Spleen (tissue), 11 donors: ENCODE measurements around the gene RAP1GAP. TPM values are rescaled to one million over a fixed set of nuclear protein-coding genes. Genes with fewer than 3 reads are reported as not detected.

Experiments
- DNase-seq: peaks from one replicate; pipeline ENCODE4 v3.0.0-alpha.2; 2020
- H3K27ac ChIP-seq, 8 donors: fragments of 200-600 bp; sonication (generic) in 7 of 8; 1 replicate in 4 of 8; 2 replicates in 4 of 8; pipeline versions ENCODE4 v1.5.0 to v1.8.0; 2016 to 2021; ENCODE audit warnings: inconsistent platforms in 4 of 8, mild to moderate bottlenecking in 4 of 8, moderate library complexity in 1 of 8
- H3K27me3 ChIP-seq, 7 donors: fragments of 200-600 bp; sonication (generic) in 6 of 7; replicated peaks in 1 of 7; 1 replicate in 4 of 7; 2 replicates in 3 of 7; pipeline versions ENCODE4 v1.5.0 to v1.8.0; 2016 to 2021; ENCODE audit warnings: inconsistent platforms in 3 of 7, mild to moderate bottlenecking in 1 of 7
- H3K36me3 ChIP-seq, 6 donors: fragments of 200-600 bp; sonication (generic) in 5 of 6; 1 replicate in 4 of 6; 2 replicates in 2 of 6; pipeline versions ENCODE4 v1.5.0 to v1.8.0; 2016 to 2021; ENCODE audit warnings: inconsistent platforms in 2 of 6
- H3K4me1 ChIP-seq, 6 donors: fragments of 200-600 bp; sonication (generic) in 5 of 6; 1 replicate in 3 of 6; 2 replicates in 3 of 6; pipeline versions ENCODE4 v1.5.0 to v1.8.0; 2016 to 2021; ENCODE audit warnings: inconsistent platforms in 3 of 6
- H3K4me3 ChIP-seq, 8 donors: fragments of 200-600 bp; sonication (generic) in 7 of 8; 1 replicate in 4 of 8; 2 replicates in 4 of 8; pipeline versions ENCODE4 v1.5.0 to v1.8.0; 2016 to 2021; ENCODE audit warnings: inconsistent platforms in 4 of 8, mild to moderate bottlenecking in 4 of 8, moderate library complexity in 2 of 8
- H3K9me3 ChIP-seq, 8 donors: fragments of 200-600 bp; sonication (generic) in 7 of 8; 1 replicate in 4 of 8; 2 replicates in 4 of 8; pipeline versions ENCODE4 v1.5.0 to v1.8.0; 2016 to 2021; ENCODE audit warnings: inconsistent platforms in 4 of 8
- POLR2A ChIP-seq, 3 donors: fragments of 450-650 bp; IDR thresholded peaks; one replicate each; pipeline ENCODE4 v1.5.1; 2017; ENCODE audit warnings: antibody characterized with exemption in 3 of 3, mild to moderate bottlenecking in 1 of 3
- POLR2AphosphoS5 ChIP-seq, 3 donors: sonication (generic); formaldehyde crosslinking; IDR thresholded peaks; one replicate each; pipeline ENCODE4 v1.5.1; 2017; ENCODE audit warnings: antibody characterized with exemption in 3 of 3
- WGBS, 5 donors: extraction: QIAGEN DNeasy Blood & Tissue Kit in 3 of 5; methylation state at CpG; one replicate each; pipeline versions ENCODE4 v1.1.5 to v1.1.7; 2013 to 2018; 5-methylcytosine and 5-hydroxymethylcytosine counted together
- intact Hi-C: fragments of 100-400 bp; cut with DNase I; formaldehyde crosslinking; loops from one replicate; pipeline ENCODE4 v1.15.0; 2023; ENCODE audit warnings: low total_unique reads
- polyA plus RNA-seq, 3 donors: library from polyadenylated mRNA; stranded (reverse); fragments of 200-250 nt; gene quantifications; one replicate each; pipeline ENCODE4 v1.2.1, GENCODE V29; 2013
- total RNA-seq, 7 donors: library from RNA; depleted of rRNA in 3 of 7; stranded (reverse); fragments of >200 nt in 3 of 7; fragmentation: NEBNext Ultra II Directional in 4 of 7; extraction: Animal tissue kit (Norgen Biotek cat#: 25700) in 4 of 7; gene quantifications; one replicate each; pipeline versions ENCODE4 v1.1.0 to v1.2.1, GENCODE V29; 2016 to 2021
- TF ChIP-seq, protein P1 (sequence below), 11 experiments: fragments of 200-600 bp in 7 of 11; fragments of 450-650 bp in 4 of 11; sonication (generic) in 4 of 11; IDR thresholded peaks in 8 of 11; conservative IDR thresholded peaks in 3 of 11; 1 replicate in 7 of 11; 2 replicates in 4 of 11; pipeline versions ENCODE4 v1.4.0 to v1.8.0; 2016 to 2021; ENCODE audit warnings: antibody characterized with exemption in 11 of 11, inconsistent platforms in 4 of 11, mild to moderate bottlenecking in 1 of 11
- donor health status: healthy with polysubstance abuse.
- donor health status: DM: no; HTN: no; CAD: no; lungs with moderate emphysema.
- donor health status: DM: no; HTN: no; CAD: no.
- donor health status: Bipolar disorder and iron deficiency.
- donor health status: healthy.
- donor health status: DM: no; HTN: no; CAD: no.
- donor health status: DM: yes; HTN: yes; CAD: no.

The RAP1GAP gene
- total and polyA plus RNA-seq, 10 donors = 0.30 to 12.1 (median 0.86) TPM

DNA sequence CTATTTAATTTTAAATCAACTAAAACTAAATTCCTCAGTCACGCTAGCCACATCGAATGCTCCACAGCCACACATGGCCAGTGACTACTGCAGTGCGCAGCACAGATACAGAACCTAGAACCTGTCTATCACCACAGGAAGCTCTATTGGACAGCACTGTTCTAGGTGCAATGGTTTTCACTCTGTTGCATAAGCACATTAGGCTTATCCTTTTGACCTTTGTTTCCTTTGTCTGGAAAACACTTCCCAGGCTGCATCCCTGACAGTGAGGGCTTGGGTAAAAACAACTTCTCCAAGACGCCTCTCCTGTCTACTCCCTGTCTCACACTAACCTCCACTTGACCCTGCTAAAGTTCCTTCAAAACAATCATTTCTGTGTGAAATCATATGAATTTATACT lies 33.6 kb upstream of the RAP1GAP start:
- H3K36me3 ChIP-seq = peaks cover 0 to 98% (median 71%) of the 10 kb centered on the region in 6 donors
- intact Hi-C loops = no loop called here
- H3K9me3 ChIP-seq = no peaks in the 10 kb centered on the region
- whole genome bisulfite sequencing, 5 donors = 89 to 98% (median 95%) methylated on average over 4 of the region's 4 CpGs
- H3K4me1 ChIP-seq = peaks cover 0 to 36% (median 6%) of the 10 kb centered on the region in 6 donors
- H3K27ac ChIP-seq = no peak overlapping the region
- no peak overlapping the region for H3K4me3 ChIP-seq
- DNase-seq = no peak
- TF ChIP-seq, protein P1, sequence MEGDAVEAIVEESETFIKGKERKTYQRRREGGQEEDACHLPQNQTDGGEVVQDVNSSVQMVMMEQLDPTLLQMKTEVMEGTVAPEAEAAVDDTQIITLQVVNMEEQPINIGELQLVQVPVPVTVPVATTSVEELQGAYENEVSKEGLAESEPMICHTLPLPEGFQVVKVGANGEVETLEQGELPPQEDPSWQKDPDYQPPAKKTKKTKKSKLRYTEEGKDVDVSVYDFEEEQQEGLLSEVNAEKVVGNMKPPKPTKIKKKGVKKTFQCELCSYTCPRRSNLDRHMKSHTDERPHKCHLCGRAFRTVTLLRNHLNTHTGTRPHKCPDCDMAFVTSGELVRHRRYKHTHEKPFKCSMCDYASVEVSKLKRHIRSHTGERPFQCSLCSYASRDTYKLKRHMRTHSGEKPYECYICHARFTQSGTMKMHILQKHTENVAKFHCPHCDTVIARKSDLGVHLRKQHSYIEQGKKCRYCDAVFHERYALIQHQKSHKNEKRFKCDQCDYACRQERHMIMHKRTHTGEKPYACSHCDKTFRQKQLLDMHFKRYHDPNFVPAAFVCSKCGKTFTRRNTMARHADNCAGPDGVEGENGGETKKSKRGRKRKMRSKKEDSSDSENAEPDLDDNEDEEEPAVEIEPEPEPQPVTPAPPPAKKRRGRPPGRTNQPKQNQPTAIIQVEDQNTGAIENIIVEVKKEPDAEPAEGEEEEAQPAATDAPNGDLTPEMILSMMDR (IDR thresholded peaks at IDR 0.05 in 8 of 11, conservative IDR thresholded peaks at IDR 0.05 in 3 of 11) = no peak
- TF ChIP-seq POLR2A (IDR thresholded peaks at IDR 0.05) (no peak), POLR2AphosphoS5 (IDR thresholded peaks at IDR 0.05) (no peak)
- H3K27me3 ChIP-seq = no peaks in the 10 kb centered on the region

DNA sequence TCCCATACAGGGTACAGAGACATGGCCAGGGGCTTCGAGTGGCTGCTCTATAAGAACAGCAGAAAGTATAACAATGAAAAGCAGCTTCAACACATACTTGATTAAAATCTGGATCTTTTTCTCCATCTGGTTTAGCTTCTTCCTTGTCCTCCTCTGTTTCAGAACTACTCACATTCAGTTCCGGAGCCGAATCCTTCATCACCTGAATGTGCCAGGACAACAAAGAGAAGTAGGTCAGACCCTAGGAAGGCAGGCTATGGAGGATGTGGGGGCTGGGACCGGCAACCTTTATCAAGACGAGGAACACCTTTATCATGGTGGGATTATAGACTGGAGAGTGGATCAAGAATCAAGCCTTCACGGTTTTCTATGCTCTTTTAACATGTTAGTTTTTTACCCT lies 32.2 kb upstream of the RAP1GAP start:
- H3K36me3 ChIP-seq = peaks cover 0 to 100% (median 74%) of the 10 kb centered on the region in 6 donors
- H3K4me3 ChIP-seq = no peak overlapping the region
- peaks cover 0 to 26% (median under 1%) of the 10 kb centered on the region in 6 donors for H3K4me1 ChIP-seq
- 92 to 98% (median 94%) methylated on average over 6 of the region's 6 CpGs for WGBS, 5 donors
- no peak for TF ChIP-seq POLR2AphosphoS5 (IDR thresholded peaks at IDR 0.05)
- TF ChIP-seq POLR2A (IDR thresholded peaks at IDR 0.05) = no peak
- TF ChIP-seq, protein P1 (IDR thresholded peaks at IDR 0.05 in 8 of 11, conservative IDR thresholded peaks at IDR 0.05 in 3 of 11) = no peak
- intact Hi-C loops = no loop called here
- no peaks in the 10 kb centered on the region for H3K27me3 ChIP-seq
- H3K27ac ChIP-seq = no peak overlapping the region
- DNase-seq = no peak
- no peaks in the 10 kb centered on the region for H3K9me3 ChIP-seq

DNA sequence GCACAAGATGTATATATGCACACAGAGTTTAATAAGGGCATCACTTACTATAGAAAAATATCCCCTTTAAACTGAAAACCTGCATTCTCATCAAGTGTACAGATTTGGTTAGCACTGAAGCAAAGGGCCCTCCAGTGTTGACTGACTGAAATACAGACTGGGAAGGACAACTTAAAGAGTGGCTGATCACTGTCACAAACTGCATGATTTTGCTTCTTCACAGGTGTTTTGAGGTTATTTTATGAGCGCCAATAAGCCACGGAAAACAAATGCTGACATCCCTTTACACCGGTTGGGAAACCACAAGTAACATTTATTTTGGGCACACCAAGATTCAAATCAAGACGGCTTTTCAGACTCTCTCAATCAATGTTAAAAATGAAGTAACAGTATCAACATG lies 30.9 kb upstream of the RAP1GAP start:
- Histone ChIP-seq H3K27ac (no peak overlapping the region), H3K4me1 (peaks cover 0 to 20% (median 0%) of the 10 kb centered on the region in 6 donors), H3K27me3 (no peaks in the 10 kb centered on the region), H3K9me3 (no peaks in the 10 kb centered on the region), H3K4me3 (no peak overlapping the region), H3K36me3 (peaks cover 0 to 100% (median 72%) of the 10 kb centered on the region in 6 donors)
- intact Hi-C loops = no loop called here
- 47 to 66% (median 54%) methylated on average over 4 of the region's 4 CpGs for WGBS, 5 donors
- TF ChIP-seq, protein P1 (IDR thresholded peaks at IDR 0.05 in 8 of 11, conservative IDR thresholded peaks at IDR 0.05 in 3 of 11) = no peak
- TF ChIP-seq POLR2A (IDR thresholded peaks at IDR 0.05) (no peak), POLR2AphosphoS5 (IDR thresholded peaks at IDR 0.05) (no peak)
- DNase-seq = no peak

DNA sequence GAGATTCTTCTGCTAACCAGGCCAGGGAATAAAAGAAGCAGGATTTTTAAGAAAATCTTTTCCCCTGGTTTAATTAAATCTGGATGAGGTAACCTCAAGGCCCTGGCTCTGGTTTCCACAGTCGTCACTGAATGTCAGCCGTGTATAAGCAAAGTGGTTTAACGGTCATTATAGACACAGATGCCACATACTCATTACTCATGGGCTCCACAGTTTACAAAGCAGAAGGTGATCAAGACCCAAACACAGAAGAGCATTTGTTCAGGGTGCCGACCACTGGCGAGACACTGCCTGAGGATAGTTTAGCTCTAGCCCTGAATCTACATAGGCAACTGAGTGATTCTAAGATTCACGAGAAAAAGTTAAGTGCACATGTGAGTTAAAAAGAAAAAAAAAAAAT lies 27.8 kb upstream of the RAP1GAP start:
- intact Hi-C loops = no loop called here
- Histone ChIP-seq H3K9me3 (no peaks in the 10 kb centered on the region), H3K4me3 (no peak overlapping the region), H3K36me3 (peaks cover 1 to 100% (median 78%) of the 10 kb centered on the region in 6 donors), H3K4me1 (no peaks in the 10 kb centered on the region), H3K27ac (no peak overlapping the region), H3K27me3 (no peaks in the 10 kb centered on the region)
- TF ChIP-seq POLR2A (IDR thresholded peaks at IDR 0.05) (no peak), POLR2AphosphoS5 (IDR thresholded peaks at IDR 0.05) (no peak)
- TF ChIP-seq, protein P1 (IDR thresholded peaks at IDR 0.05 in 8 of 11, conservative IDR thresholded peaks at IDR 0.05 in 3 of 11) = no peak
- DNase-seq = no peak
- 91 to 96% (median 92%) methylated on average over 6 of the region's 6 CpGs for WGBS, 5 donors
